SK-N-SH treated with all-trans-retinoic acid at 6 μM for 48 hours (cell line): ENCODE results near the gene MUC5B.

Experiments
- ARNTL ChIP-seq: fragments of 450-650 bp; formaldehyde crosslinking; IDR thresholded peaks from 2 replicates; pipeline ENCODE4 v1.5.0; 2020; ENCODE audit warnings: low read depth, mild to moderate bottlenecking, moderate library complexity, borderline replicate concordance
- BACH2 ChIP-seq: fragments of 250-450 bp; sonication (Bioruptor Pico); IDR thresholded peaks from 2 replicates; pipeline ENCODE4 v1.9.0; 2021; ENCODE audit warnings: mild to moderate bottlenecking, borderline replicate concordance
- GLIS3 ChIP-seq: fragments of 250-450 bp; sonication (Bioruptor Pico); IDR thresholded peaks from 2 replicates; pipeline ENCODE4 v1.5.0; 2020; ENCODE audit warnings: mild to moderate bottlenecking, moderate library complexity
- ISL1 ChIP-seq: fragments of 250-450 bp; sonication (Bioruptor Pico); IDR thresholded peaks from 2 replicates; pipeline ENCODE4 v2.1.2; 2022; ENCODE audit warnings: mild to moderate bottlenecking, moderate library complexity
- OSR1 ChIP-seq: fragments of 250-450 bp; sonication (Bioruptor Pico); IDR thresholded peaks from 2 replicates; pipeline ENCODE4 v1.8.0; 2022; ENCODE audit warnings: moderate library complexity, mild to moderate bottlenecking, inconsistent platforms
- PPARA ChIP-seq: fragments of 250-450 bp; sonication (Bioruptor Pico); IDR thresholded peaks from 2 replicates; pipeline ENCODE4 v1.5.0; 2020; ENCODE audit warnings: mild to moderate bottlenecking, borderline replicate concordance
- TCF4 ChIP-seq: fragments of 250-450 bp; sonication (Bioruptor Pico); IDR thresholded peaks from 2 replicates; pipeline ENCODE4 v1.8.0; 2021; ENCODE audit warnings: mild to moderate bottlenecking, moderate library complexity, borderline replicate concordance
- ZFP3 ChIP-seq: fragments of 250-450 bp; sonication (Bioruptor Pico); IDR thresholded peaks from 2 replicates; pipeline ENCODE4 v1.5.0; 2020; ENCODE audit warnings: mild to moderate bottlenecking, moderate library complexity
- ZNF70 ChIP-seq: fragments of 450-650 bp; formaldehyde crosslinking; IDR thresholded peaks from 2 replicates; pipeline ENCODE4 v1.5.0; 2020; ENCODE audit warnings: mild to moderate bottlenecking, moderate library complexity
- TF ChIP-seq, protein P1 (sequence below): fragments of 250-450 bp; sonication (Bioruptor Pico); IDR thresholded peaks from 2 replicates; pipeline ENCODE4 v1.5.0; 2020; ENCODE audit warnings: mild to moderate bottlenecking, moderate library complexity
- TF ChIP-seq, protein P2 (sequence below): fragments of 250-450 bp; sonication (Bioruptor Pico); IDR thresholded peaks from 2 replicates; pipeline ENCODE4 v1.8.0; 2020; ENCODE audit warnings: mild to moderate bottlenecking, moderate library complexity, borderline replicate concordance

- TF ChIP-seq ARNTL (CRISPR knock-in tag) (no peak), OSR1 (CRISPR knock-in tag) (no peak), PPARA (CRISPR knock-in tag) (no peak), TCF4 (CRISPR knock-in tag) (no peak), ISL1 (CRISPR knock-in tag) (no peak), ZFP3 (CRISPR knock-in tag) (no peak), BACH2 (CRISPR knock-in tag) (no peak), ZNF70 (CRISPR knock-in tag) (no peak), GLIS3 (CRISPR knock-in tag) (no peak)
- TF ChIP-seq, protein P1, sequence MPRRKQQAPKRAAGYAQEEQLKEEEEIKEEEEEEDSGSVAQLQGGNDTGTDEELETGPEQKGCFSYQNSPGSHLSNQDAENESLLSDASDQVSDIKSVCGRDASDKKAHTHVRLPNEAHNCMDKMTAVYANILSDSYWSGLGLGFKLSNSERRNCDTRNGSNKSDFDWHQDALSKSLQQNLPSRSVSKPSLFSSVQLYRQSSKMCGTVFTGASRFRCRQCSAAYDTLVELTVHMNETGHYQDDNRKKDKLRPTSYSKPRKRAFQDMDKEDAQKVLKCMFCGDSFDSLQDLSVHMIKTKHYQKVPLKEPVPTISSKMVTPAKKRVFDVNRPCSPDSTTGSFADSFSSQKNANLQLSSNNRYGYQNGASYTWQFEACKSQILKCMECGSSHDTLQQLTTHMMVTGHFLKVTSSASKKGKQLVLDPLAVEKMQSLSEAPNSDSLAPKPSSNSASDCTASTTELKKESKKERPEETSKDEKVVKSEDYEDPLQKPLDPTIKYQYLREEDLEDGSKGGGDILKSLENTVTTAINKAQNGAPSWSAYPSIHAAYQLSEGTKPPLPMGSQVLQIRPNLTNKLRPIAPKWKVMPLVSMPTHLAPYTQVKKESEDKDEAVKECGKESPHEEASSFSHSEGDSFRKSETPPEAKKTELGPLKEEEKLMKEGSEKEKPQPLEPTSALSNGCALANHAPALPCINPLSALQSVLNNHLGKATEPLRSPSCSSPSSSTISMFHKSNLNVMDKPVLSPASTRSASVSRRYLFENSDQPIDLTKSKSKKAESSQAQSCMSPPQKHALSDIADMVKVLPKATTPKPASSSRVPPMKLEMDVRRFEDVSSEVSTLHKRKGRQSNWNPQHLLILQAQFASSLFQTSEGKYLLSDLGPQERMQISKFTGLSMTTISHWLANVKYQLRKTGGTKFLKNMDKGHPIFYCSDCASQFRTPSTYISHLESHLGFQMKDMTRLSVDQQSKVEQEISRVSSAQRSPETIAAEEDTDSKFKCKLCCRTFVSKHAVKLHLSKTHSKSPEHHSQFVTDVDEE (CRISPR knock-in tag), result no peak
- TF ChIP-seq, protein P2, sequence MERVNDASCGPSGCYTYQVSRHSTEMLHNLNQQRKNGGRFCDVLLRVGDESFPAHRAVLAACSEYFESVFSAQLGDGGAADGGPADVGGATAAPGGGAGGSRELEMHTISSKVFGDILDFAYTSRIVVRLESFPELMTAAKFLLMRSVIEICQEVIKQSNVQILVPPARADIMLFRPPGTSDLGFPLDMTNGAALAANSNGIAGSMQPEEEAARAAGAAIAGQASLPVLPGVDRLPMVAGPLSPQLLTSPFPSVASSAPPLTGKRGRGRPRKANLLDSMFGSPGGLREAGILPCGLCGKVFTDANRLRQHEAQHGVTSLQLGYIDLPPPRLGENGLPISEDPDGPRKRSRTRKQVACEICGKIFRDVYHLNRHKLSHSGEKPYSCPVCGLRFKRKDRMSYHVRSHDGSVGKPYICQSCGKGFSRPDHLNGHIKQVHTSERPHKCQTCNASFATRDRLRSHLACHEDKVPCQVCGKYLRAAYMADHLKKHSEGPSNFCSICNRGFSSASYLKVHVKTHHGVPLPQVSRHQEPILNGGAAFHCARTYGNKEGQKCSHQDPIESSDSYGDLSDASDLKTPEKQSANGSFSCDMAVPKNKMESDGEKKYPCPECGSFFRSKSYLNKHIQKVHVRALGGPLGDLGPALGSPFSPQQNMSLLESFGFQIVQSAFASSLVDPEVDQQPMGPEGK, result no peak
These were observed 22.2 kb upstream of the MUC5B start for GRCh38 chr11:1200611-1201191.
